Measurements from ENCODE around the gene PIP4K2C.
"Not testable (repeated sequence)": the region's sequence is repeated elsewhere in the genome, so short reads cannot be mapped to it uniquely, and the experiment has no call there.

PIP4K2C gene

DNA sequence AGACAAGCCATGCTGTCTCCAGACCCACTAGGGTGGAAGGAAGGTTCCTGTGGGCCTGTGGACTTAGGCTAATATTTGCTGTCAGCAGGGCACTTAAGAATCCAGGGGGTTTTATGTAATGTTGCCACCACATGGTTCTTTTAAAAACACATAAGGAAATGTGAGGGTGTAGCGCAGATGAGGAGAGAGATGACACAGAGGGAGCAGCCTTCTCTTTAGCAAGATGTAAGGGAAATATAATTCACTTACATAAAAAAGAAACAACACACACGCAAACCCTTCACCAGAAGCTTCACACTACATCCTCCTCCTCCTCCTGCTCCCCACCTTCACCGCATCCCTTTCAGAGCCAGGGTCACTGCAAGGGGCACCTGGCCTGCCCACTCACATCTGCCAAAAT lies 4.9 kb upstream of the PIP4K2C start:
- DNase-seq, result no peak

- DNase-seq, result no peak
Measured at GRCh38 chr12:57586832-57587429, 4.1 kb upstream of the PIP4K2C start.

DNA sequence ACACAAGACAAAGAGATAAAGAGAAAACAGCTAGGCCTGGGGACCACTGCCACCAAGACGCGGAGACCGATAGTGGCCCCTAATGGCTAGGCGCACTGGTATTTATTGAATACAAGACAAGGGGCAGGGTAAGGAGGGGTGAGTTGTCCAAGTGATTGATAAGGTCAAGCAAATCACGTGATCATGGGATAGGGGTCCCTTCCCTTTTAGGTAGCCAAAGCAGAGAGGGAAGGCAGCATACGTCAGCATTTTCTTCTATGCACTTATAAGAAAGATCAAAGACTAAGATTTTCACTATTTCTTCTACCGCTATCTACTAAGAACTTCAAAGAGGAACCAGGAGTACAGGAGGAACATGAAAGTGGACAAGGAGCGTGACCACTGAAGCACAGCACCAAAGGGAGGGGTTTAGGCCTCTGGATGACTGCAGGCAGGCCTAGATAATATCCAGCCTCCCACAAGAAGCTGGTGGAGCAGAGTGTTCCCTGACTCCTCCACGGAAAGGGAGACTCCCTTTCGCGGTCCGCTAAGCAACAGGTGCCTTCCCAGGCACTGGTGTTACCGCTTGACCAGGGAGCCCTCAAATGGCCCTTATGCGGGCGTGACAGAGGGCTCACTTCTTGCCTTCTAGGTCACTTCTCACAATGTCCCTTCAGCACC lies 1.9 kb upstream of the PIP4K2C start:
- DNase-seq, result not testable (repeated sequence)

GRCh38 chr12:57590479-57590863 lies 521 bp upstream of the PIP4K2C start:
- DNase-seq, result no peak

DNA sequence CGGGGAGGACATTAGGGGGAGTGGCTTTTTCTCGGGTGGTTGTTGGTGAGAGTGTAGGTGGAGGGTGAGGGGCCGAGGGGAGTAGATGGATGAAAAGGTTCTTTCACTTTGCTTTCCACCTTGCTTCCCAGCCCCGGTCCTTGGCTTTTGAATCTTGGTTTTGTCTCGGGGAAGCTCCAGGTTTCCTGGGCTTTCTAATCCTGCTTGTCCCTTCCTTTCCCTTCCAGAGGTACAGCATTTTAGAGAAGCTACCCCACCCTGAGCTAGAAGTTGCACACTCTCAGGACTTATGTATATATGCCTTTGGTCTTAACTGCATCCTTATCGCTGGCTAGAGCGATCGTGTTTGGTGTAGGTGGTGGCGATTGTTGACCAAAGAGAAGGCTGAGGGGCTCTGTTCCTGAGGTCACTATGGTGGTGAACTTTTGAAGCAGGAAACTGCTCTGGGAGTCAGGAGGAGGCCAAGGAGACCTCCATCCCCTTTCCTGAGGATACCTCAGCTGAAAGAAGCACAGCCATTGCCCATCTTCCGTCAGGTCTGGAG lies 862 bp downstream of the PIP4K2C start:
- no peak for DNase-seq

GRCh38 chr12:57592551-57593165 lies 1.7 kb downstream of the PIP4K2C start:
- no peak for DNase-seq

DNA sequence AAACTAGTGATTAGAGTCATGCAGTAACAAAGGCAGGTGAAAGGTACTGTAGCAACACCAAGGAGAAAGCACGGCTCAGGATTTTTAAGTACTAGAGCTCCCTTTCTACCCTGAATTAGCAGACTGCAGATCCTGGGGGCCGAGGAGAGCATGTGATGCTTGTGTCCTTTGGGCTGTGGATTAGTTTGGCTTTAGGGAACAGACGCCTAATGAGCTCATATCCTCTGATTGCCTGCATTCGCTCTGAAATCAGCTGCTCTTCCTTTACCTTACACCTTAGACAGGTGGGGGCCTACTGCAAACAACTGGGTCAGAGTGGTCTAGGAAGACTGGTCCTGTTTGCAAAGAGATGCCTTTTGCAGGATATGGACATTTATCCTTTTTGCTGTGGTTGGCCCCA lies 2.2 kb downstream of the PIP4K2C start:
- no peak for DNase-seq

- no peak for DNase-seq
Measured at GRCh38 chr12:57600395-57600794, 9.4 kb downstream of the PIP4K2C start.

DNA sequence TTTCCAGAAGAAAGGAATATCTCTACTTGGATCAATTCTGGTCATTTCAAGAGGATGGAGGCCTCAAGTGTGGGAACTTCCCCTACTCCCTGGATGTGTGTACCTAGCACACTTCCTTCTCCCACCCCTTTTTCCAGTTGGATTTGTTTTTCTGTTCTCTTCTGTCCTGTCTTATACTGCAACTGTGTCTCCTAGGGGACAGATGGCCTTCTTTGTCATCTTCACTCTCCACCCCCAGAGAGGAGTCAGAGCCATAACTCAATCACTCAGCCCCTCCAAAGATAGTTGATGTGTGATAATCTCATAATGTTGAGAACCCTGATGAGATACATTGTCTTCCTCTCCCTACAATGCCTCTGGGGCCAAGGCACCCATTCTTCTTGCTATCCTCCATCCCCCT lies 11.6 kb downstream of the PIP4K2C start:
- no peak for DNase-seq

DNA sequence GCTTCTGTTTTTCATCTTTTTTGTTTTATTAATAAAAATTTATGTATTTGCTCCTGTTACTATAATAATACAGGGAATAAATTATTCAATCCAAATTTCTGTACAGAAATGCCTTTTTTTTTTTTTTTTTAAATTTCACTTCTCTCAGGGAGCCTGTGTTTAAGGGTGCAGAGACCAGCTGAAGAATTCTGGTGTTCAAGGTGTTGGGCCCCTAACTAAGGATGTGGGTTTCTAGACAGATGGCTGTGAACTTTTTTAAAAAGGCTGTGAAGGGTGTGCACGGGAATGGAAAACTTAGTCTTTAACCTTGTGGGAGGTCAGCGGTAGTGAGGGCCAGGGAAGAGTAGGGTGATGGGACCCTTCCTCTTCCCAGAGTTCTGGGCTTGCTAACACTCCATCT lies 12.3 kb downstream of the PIP4K2C start:
- no peak for DNase-seq

DNA sequence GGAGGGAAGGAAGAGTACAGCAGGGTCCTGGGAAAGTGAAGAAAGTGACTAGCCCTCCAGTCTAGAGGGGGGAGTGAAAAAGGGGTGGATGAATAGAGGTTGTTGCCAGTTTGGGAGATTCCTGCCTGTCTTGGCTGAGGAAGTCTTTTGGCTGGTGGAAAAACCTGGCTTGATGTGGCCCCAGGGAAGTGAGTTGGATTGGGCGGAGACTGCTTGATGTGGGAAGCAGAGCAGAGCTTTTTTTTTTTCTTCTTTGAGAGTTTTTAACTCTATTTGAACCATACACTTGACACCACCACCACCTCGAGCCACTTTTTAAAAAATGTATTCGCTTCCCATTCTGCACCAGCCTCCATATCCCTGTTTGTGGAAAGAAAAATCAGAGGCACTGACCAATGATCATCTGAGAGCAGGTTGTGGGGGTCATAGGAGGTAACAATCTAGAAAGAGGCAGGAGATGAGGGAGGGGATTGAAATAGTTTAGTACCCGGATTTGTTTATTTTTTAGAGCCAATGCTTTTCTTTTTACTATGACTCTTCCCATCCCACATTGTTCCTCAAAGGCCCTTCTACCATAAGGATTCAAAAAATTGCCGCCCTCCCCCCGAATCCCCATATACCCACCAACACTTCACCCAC lies 12.9 kb downstream of the PIP4K2C start:
- DNase-seq, result no peak

DNA sequence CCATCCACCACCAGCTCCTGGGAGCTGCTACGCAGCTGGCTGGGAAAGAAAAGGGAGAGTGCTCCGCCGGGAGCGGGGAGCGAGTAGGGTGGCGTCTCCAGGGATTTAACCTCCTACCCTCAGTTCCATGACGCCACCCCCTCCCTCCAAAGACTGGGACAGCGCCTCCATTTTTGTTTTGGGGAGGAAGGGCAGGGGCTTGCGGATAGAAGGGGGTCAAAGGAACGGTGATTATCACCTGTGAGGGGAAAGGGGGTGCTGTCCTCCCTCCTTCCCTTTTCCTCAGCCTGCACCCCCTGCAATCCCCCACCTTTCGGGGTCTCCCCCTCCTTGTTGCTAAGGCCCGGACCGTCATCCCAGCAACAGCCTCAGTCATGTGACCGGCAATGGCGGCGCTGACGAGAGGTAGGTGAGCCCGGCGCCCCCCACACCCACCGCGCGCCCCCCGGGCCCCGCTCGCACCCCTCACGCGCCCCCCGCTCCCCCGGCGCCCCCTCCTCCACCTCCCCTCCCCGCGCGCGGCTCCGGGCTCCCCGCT lies 13.5 kb downstream of the PIP4K2C start, which contains the start of gene DTX3:
DTX3 (plus strand) TSS at position 371 of the 538 bp plus-strand sequence. CDS start 1,694 bp downstream, outside the sequence.
- peak; percentile 34 for DNase-seq

DNA sequence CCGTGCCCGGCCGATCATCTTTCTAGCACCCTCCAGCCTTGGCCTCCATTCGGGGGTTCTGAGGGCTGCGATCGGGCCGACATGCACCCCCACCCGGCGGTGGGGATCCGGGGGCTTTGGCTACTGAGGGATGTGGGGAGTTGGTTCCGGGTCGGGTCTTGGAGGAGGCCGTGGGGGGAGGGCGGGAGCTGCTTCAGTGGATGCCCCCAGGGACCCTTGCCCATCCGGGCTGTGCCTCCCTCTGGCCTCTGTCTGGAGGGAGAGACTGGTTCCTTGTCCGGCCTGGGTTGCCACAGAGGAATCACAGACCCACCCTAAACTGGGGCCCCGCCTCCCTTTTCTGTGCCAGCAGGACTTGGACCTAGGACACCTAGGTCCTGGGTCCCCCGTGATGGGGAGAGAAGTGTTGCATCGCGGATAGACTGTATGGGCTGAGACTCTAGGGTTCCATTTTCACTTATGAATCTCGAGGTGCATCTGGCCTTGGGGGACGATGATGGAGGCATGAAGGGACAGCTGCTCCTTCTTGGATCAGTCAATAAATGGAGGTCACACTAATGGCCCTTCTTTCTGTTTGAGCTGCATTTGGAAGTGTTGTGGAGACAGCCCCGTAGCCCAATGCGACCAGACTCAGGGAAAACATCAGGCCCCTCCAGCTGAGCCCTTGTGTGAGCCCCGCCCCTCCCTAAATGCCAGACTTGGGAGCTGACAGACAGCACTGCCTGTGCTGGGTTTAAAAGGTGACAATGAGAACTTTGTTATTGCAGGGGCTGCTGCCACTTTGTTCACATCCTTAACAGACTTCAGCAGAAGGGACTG lies 14.2 kb downstream of the PIP4K2C start:
- no peak for DNase-seq

DNA sequence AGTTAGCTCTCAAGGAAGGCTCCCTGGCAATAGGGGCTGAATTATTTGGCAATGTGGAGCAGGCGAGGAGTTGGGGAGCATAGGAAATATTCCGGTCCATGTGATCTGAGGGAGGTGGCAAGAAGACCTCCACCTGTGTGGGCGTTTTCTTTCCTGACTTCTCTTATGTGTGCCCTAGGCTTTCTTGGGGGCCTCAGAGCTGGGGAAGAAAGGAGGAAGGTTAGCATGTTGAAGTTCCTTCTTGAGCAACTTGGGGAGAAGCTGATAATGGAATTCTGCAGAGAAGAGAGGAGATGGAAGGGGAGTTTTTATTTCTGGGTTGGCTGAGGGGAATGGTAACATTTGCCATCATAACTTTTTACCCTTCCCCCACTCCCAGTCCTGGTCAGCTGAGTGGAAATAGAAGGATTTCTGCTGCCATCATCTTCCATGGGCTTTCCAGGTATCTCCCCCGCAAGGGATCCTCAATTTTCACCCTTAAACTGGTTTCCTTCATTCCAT lies 14.9 kb downstream of the PIP4K2C start:
- no peak for DNase-seq

GRCh38 chr12:57606399-57606798 lies 15.4 kb downstream of the PIP4K2C start:
- no peak for DNase-seq

DNA sequence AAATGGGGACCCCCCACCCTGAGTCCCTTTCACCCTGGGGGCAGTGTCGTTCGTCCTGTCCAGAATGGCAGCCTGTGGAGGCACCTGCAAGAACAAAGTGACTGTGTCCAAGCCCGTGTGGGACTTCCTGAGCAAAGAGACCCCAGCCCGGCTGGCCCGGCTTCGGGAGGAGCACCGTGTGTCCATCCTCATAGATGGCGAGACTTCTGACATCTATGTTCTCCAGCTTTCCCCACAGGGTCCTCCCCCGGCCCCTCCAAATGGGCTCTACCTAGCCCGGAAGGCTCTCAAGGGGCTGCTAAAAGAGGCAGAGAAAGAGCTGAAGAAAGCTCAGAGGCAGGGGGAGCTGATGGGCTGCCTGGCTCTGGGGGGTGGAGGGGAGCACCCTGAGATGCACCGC lies 15.8 kb downstream of the PIP4K2C start:
- DNase-seq, result no peak

GRCh38 chr12:57607958-57608663 lies 17.1 kb downstream of the PIP4K2C start:
- no peak for DNase-seq

- DNase-seq, result no peak
Measured at GRCh38 chr12:57609101-57609780, 18.2 kb downstream of the PIP4K2C start.

GRCh38 chr12:57609781-57610553 lies 19.0 kb downstream of the PIP4K2C start:
- no peak for DNase-seq

DNA sequence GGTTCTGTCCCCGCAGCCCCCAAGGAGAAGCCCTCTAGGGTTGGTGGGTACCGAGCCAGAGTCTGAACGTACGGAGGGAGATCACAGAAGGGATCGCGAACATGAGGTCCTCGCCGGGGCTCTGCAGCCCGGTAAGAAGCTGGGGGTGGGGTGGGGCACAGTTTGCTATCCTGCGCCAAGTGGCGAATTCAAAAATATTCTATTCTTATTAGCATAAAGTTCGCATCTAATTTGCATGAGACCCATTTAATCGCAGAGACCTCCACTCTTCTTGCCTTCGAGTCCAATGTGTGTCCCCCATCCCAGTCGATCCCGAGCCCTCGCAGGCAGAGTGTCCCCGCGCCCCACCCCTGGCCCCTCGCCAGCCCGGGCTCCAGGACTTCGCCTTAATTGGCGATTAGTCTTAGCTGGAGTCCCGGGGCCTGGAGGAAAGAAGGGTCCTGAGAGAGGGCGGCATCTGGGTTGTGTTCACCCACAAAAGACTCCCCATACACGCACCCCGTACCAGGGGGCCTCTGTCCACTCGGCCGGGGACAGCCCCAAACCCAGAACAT lies 19.6 kb downstream of the PIP4K2C start:
- DNase-seq, result no peak
